G401 (cell line): Measurements from ENCODE around the gene AK2. TPM values are rescaled to one million over a fixed set of nuclear protein-coding genes. Genes with fewer than 3 reads are reported as not detected.
"Not testable (repeated sequence)": the region's sequence is repeated elsewhere in the genome, so short reads cannot be mapped to it uniquely, and the experiment has no call there.

Source experiments
- DNase-seq: peaks from one replicate; pipeline ENCODE4 v3.0.0-alpha.2; 2015; ENCODE audit warnings: low spot score
- in situ Hi-C: cut with HindIII; loops from 2 replicates; pipeline ENCODE4 v1.10.0; 2016; ENCODE audit warnings: low sequenced_read_pairs, mixed read lengths
- total RNA-seq: library from RNA; depleted of rRNA; stranded (reverse); fragments of >200 nt; shearing (Covaris generic); gene quantifications from 2 replicates; pipeline ENCODE4 v1.2.3, GENCODE V29; 2014

Gene AK2
- total RNA-seq, 1 experiment from 2014 or later: 260 TPM

- DNase-seq: no peak
- in situ Hi-C loops: no loop called here
These were observed 31.4 kb downstream of the AK2 start for GRCh38 chr1:33005117-33005837.

GRCh38 chr1:33004613-33005012, 32.1 kb downstream of the AK2 start:
- DNase-seq: no peak
- in situ Hi-C loops: no loop called here

GRCh38 chr1:33003657-33004056, 33.0 kb downstream of the AK2 start:
- in situ Hi-C loops: no loop called here
- no peak for DNase-seq

DNA sequence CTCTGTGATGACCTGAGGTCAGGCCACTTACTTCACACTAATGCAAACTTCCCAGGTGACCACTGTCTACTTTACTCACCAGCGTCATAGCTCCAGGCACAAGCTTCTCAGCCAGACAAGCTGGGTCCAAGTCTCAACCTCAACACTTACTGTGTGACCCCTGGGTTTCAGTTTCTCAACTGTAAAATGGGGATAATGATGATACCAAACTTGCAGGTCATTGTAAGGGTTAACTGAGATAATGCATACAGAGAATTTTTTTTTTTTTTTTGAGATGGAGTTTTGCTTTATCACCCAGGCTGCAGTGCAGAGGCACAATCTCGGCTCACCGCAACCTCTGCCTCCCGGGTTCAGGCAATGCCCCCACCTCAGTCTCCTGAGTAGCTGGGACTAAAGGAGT, 34.7 kb downstream of the AK2 start:
- in situ Hi-C loops: no loop called here
- no peak for DNase-seq

DNA sequence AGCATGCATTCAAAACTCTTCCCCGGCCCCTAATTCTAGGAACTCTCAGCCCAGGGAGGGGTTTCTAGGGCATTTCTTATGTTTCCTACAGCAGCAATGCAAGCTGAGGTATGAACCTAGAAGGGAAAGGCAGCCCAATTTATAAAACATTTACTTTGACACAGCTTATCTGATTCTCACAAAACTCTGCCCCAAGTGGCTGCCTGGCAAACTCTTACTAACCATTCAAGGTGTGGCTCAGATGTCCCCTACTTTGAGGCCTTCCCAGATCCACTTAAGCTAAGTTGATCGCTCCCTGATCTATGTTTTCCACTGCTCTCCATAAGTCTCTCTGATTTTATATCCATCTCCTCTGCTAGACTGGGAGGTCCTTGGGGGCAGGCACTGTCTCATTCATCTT, 35.4 kb downstream of the AK2 start:
- in situ Hi-C loops: no loop called here
- no peak for DNase-seq

GRCh38 chr1:33000427-33001026, 36.2 kb downstream of the AK2 start:
- DNase-seq: peak; percentile 52
- in situ Hi-C loops: no loop called here

DNA sequence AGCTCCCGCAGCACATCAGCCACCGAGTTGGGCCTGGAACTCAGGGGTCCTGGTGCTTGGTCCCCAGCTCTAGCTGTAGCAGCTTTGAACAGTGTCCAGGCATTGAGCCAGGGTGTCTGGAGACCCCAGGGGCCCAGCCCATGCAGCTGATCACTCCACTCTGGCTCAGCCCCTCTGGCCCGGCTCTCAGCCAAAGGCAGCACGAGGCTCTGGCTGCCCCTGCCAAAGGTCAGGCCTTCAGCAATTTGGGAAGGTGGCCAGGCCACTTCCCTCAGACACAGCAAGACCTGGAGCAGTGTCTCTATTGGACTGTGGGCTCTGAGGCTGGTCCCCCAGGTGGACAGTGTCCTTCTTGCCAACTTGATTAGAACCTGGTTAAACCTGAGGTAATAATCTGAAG, 37.7 kb downstream of the AK2 start:
- no peak for DNase-seq
- in situ Hi-C loops: no loop called here

- peak; percentile 87 for DNase-seq
- in situ Hi-C loops: no loop called here
These were observed 38.6 kb downstream of the AK2 start for GRCh38 chr1:32998064-32998463.

DNA sequence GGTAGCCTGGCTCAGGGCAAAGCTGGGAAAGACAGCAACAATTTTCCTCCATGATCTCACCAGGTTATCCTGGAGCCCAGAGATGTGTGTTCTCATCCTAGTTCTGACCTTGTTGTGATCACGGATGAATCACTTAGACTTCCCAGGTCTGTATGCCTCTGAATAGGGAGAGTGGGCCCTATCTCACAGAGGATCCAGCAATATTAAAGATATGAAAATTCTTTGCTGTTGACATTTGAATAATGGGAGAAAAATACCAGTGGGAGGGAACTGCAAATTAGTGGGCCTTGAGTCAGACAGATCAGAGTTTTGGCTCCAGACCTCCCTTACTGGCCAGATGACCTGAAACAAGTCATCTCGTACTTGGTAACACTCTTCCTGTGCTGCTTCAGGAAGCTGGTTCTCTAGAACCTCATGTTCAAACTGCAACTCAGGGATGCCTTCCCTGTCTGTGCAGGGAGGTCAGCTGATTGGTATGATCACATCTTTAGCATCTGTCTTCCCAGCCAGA, 39.2 kb downstream of the AK2 start:
- in situ Hi-C loops: no loop called here

DNA sequence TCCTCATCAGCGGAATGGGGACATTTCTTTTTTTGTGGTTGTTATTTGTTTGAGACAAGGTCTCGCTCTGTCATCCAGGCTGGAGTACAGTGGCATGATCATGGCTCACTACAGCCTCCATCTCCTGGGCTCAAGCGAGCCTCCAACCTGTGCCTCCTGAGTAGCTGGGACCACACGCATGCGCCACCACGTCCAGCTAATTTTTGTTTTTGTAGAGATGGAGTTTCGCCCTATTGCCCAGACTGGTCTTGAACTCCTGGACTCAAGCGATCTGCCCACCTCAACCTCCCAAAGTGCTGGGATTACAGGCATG, 43.4 kb downstream of the AK2 start:
- in situ Hi-C loops: not testable (repeated sequence)

More for the DNA sequence above, 39.2 kb downstream of the AK2 start:
- no peak for DNase-seq

DNA sequence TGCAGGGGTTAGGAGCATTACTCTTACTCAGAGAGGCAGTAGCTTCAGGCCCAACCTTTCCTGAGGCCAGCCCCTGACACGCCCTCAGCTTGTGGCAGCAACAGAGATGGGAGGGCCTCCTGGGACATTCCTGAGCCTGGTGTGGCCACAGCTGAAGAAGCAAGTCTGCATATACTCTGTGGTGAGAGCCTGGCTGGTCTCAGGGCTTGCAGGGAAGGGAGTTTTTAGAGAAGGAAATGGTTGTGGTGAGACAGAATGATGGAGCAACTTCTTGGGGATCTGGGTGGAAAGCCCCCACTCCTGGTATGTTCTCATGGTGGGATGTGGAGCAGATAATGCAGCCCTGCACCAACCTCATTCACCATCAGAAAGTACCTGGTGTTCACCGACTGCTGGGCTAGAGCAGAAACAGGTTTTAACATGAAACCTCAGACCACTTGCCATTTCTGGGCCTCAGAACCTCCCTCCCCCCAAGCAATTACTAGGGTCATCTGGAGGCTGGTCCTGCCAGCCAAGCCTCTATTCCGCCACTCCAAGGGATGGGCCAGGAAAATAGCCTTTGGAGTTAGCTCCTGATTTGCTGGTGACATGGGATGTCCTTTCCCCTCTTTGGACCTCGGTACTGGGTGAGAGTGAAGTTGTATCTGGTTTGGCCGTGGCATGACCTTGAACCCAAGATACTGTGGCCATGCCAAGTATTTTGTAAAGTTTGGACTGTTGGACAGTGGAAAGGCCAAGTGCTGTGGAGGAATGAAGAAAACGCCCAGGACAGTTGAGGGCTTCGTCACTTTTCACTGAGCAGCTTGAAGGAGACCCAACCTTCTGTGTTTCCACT, 44.0 kb downstream of the AK2 start:
- peak; percentile 35 for DNase-seq
- in situ Hi-C loops: no loop called here

More for the DNA sequence above, 43.4 kb downstream of the AK2 start:
- DNase-seq: not testable (repeated sequence)

DNA sequence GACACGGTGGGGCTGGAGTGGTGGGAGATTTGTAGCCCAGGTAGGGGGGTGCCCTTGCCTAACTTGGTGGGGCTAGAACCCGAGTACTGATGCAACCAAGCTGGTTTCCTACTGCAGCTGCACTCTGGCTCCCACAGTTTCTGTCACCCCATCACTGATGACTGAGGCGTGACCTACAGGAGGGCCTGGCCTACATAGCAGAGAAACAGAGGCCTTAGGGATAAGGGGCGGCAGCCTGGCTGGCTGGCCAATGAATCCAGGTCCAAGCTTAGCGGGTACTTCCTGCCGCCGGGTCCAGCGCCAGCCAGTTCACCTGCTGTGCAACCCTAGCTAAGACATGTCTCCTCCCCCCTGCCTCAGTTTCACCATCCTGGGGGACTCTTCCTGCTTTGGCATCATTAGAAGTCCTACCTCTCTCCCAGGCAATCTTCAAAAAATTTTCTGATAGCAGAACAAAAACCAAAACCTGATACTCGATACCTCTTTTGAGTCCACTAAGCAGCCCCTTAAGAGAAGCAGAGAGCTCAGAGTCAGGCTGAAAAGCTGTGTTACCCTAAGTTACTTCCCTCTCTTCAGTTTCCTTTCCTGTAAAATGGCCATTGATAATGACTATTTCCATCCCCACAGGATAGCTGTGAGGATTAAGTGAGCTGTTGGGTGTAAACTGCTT, 44.7 kb downstream of the AK2 start:
- in situ Hi-C loops: no loop called here
- no peak for DNase-seq

DNA sequence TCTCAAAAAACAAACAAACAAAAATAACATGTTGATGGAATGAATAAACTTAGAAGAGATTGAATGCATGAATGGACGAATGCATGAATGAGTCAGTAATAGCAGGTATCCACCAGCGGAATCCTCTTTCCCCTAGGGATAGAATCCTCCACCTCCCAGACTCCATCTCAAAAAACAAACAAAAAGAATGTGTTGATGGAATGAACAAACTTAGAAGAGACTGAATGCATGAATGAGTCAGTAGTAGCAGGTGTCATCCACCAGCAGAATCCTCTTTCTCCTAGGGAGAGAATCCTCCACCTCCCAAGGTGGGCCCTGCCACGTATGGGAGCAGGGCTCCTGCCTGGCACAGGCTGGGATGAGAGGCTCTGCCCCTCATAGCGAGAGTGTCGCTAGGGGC, 45.3 kb downstream of the AK2 start:
- in situ Hi-C loops: no loop called here
- DNase-seq: no peak

- DNase-seq: no peak
- in situ Hi-C loops: no loop called here
These were observed 45.8 kb downstream of the AK2 start for GRCh38 chr1:32990887-32991286.

DNA sequence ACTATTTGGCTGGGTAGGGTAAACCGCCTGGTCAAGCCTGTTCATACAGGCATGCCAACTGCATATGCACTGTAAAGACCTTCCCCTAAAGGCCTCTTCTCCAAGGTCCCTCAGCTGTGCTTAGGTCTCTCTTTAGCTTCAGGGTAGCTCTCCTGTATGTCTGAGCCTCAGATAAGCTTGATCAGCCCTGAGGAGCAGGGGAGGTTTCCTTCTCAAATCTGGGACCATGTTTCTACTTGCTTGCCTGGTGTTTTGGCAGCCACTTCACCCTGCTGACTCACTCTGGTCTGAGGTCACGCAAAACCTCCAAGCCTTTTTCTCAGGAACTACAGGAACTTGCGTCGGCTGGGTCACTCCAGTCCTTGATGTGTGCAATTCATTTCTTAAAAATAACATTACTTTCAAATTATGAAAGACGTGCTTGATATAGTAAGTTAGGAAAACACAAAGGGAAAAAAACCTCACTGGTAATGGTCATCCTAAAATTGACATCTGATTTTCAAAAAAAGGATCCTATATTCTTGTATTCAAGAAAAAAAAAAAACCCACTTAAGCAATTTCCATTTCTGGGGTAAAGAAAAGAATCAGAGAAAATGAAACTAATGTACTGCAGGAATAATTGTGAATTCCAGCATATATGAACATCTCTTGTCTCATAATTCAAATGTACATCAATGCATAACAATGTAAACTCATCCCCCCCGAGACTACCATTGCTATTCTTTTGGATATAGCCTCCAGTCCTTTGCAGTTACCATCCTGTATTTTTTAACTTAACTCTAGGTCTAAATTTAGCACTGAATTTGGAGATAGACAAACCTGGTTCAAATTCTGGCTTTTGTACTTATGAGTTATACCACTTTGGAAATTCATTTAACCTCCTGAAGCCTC, 47.3 kb downstream of the AK2 start:
- in situ Hi-C loops: no loop called here
- no peak for DNase-seq

DNA sequence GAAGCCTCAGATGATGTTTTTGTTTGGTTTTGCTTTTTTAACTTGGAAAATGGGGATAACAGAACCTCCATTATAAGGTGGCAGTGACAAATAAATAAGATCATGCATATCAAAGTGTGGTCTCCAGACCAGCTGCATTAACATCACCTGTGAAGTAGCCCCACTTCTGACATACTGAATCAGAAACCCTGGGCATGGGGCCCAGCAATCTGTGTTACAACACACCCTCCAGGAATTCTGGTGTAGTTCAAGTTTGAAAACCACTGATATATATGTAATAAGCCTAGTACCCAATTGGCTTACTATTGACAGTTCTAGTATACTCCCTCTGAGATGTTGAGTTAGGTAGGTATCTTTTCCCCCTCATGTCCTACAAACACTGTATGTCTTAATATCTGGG, 48.0 kb downstream of the AK2 start:
- in situ Hi-C loops: no loop called here
- DNase-seq: no peak

GRCh38 chr1:32985226-32985625, 51.5 kb downstream of the AK2 start:
- DNase-seq: no peak
- in situ Hi-C loops: no loop called here

DNA sequence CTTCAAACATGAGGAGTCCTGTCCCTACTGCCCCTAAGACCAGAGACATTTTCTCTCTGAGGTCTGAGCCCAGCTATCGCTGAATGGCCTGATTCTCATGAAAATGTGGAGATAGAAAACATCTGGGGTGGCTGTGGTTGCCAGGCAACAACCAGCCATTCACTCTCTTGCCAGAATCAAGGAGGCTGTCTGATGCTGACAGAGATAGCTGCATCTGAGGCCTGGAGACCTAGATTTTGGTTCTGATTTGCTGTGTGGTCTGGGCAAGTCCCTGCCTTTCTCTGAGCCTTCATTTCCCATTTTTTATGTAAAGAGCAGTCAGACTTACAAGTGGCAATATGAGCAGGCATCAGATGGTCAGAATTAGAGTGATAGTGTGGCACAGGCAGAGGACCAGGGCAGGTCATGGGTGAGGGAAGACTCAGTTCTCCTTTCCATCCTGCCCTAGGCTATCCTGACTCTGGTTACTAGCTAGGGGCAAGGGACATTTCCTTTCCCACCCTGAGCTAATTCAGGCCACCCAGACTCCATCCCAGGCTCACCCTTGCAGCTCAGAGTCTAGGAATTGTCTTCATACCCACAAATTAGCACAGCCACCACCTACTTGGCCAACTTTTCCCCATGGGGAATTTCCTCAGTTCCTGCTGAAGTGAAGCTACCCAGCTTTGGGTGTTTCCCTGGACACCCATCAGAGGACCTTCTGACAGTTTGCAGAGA, 52.1 kb downstream of the AK2 start:
- no peak for DNase-seq
- in situ Hi-C loops: no loop called here
